Stimulated activated CD8-positive, alpha-beta memory T cell treated with anti-CD3 and anti-CD28 coated beads, Interleukin-4, amount 100 ng/mL, for 1 hour (primary cell): ENCODE results near the gene POU1F1.
"Not testable (repeated sequence)": the region's sequence is repeated elsewhere in the genome, so short reads cannot be mapped to it uniquely, and the experiment has no call there.

ENCODE experiments used
- DNase-seq, 2 donors: peaks; one replicate each; pipeline ENCODE4 v3.0.0-alpha.2; 2020; ENCODE audit warnings: low read depth in 2 of 2, low spot score in 1 of 2

POU1F1 gene, protein sequence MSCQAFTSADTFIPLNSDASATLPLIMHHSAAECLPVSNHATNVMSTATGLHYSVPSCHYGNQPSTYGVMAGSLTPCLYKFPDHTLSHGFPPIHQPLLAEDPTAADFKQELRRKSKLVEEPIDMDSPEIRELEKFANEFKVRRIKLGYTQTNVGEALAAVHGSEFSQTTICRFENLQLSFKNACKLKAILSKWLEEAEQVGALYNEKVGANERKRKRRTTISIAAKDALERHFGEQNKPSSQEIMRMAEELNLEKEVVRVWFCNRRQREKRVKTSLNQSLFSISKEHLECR

DNA sequence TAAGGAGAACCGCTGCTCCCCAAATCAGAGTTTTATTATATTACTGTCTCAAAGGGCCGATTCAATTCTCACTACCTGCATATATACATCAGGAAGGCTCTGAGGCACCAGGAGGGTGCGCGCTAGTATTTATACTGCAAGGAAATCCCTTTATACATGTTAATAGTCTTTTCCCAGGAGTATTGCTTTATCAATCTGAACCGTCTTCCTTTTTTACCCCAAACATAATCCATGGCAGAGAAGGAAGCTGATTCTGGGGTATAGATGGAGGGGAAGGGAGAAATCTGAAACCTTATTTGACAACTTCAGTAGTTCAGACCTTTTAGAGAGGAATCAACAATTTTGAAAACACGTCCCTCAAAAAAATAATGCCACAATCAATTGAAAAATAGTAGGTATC, at the start of gene POU1F1:
Gene POU1F1, minus strand, starts transcription at position 101 of the 400 bp plus-strand sequence. CDS start 122 bp downstream, outside the sequence.
- DNase-seq, result no peak

DNA sequence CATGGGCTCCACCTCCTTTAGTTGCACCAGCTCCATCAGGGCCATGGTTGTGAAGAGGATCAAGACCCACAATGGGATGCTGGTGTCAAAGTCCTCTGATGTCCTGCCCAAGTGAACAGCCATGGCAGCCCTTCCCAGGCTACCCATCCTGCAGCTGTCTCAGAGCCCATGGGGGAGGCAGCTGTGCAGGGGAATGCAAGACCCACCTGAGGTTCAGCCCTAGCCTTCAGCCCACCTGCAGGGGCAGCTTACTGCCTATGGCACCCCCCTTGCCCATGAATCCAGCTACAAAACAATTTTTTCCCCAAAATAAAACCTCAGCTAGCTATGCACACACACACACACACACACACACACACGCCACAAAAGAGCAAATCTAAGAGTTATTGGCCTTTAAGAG, 48.2 kb upstream of the POU1F1 start:
- DNase-seq, result no peak

DNA sequence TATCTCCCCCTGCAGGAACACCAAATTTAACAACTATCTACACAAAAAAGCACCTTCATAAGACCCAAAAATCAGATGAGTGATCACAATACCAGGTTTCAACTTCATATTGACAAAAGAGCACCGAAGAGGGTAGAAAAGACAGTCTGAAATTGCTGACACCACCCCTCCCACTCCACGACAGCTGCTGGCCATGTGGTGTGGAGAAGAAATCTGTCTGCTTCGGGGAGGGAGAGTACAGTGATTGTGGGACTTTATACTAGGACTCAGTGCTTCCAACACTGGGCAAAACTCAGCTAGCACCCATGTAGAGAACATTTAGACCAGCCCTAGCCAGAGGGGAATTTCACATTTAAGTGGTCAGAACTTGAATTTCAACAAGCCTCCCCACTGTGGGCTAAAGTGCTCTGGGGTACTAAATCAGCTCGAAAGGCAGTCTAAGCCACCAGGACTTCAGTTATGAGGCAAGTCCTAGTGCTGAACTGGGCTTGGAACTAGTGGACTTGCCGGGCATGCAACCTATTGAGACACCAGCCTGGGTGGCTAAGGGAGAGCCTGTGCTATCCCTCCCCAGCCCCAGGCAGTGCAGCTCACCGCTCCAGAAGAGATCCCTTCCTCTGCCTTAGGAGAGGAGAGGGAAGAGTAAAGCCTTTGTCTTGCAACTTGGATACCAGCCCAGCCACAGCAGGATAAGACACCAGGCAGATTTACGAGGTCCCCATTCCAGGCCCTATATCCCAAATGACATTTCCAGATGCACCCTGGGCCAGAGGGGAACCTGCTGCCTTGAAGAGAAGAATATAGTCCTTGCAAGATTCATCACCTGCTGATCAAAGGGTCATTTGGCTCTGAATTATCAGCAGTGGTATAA, 44.6 kb upstream of the POU1F1 start:
- DNase-seq, result no peak

DNA sequence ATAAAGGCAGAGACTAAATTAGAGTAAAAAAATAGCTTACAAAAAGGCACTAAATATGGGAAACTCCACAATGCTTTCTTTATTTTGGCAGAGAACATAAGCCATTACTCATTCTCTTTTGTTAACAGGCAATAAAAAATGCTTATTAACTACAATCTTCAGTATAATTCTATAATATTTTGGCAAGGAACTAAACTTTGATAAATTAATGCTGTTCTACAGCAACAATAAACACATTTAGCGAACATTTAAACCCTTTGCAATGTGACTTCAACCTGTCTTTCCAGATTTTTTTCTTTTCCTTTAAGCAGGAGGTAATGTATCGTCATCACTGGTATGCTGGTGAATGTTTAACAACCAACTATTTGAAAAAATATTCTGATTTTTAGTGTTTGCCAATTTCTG, 42.2 kb upstream of the POU1F1 start:
- DNase-seq, result no peak

DNA sequence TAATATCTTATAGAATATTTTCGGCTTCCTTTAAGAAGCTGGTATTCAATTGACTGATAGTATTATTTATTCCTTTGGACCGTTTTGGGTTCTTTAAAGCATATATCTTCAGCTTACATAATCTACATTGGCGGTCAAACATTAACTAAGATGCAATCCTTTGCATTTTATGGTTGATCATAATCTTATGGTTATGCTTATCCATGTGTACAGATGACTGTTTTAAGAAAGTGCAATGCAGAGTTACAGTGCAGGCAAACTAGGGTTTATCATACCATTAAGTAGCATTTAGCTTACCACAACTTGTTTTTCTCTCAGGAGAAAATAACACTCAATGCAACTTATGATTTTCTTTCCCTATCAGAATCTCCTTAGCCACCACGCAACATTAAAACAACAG, 41.4 kb upstream of the POU1F1 start:
- DNase-seq, result no peak

DNA sequence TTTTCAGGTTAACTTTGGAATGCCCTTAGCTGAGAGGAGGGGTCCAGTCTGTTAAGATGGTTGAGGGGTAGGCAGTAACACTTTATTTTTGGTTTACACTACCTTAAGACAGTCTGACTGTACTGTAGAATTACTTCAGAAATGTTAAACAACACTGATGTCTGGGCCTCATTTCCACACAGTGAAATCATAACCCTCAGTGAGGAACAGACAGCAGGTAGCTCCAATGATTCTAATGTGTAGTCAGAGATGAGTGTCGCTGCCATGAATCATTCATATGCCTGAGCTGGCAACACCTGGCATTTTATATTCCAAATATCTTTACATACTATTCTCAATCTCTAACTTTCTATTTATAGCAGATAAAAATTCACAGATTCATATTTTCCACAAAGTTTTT, 37.3 kb upstream of the POU1F1 start:
- no peak for DNase-seq

DNA sequence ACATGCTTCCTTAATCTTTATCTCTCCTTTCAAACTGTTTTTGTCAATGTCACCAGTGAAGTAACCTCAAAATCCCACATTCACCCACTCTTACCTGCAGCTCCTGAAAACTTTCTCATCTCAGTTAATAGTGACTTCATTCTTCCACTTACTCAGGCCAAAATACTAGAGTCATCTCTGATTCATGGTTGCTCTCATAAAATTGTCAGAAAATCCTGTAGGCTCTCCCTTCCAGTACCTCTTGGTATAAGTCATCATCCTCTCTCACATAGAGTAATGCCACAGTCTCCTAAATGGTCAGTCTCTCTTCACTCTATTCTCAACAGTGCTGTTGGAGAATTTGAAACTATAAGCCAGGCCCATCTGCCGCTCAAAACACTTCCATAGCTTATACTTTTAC, 34.9 kb upstream of the POU1F1 start:
- DNase-seq, result no peak

DNA sequence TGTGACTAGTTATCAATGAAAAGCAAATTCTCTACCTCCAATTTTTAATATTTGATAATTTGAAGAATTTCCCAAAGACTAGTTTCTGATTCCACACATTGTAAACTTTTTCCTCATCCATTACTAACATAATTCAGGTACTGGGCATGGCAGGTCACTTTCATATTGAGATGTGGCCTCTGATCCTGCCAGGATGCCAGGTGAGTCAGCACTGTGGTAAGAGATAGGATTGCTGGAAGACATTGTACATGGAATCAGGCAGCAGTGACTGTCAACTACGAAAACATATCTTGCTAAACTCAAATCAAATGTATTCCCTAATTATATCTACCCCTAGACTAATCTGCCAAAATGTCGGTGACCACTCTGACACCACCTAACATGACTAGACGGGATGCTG, 33.2 kb upstream of the POU1F1 start:
- no peak for DNase-seq

DNA sequence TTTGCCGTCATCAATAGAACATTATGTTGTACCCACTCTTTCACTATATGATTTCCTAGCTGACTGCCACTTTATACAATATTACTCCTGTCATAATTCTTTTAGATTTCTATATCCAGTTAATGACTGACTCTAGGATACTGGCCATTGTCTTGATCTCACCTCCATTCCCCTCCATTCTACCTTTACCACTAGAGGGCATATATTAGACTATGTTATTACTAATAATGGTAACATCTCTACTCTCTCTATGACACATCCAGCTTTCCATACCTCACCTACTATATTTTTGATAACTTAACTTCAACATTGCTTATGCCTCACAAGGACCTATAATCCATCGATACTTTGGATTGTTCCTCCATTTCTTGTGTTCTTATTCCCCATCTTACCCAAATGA, 31.4 kb upstream of the POU1F1 start:
- no peak for DNase-seq

DNA sequence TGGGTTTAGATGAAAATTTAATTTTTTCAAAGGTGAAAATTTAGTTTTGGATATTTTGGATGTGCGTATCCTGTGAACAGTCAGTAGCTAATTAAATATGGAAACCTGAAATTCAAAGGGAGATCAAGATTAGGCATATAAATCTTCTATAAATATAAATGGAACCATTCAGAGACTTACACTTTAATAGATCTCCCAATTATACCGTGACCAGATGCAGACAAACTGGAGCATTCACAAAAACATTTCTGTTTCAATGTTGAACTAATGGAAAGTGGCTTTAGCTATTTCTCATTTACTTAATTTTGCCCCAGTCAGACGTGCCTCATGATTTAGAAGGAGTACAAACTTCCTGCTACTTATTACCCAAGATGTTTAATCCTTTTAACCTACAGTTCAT, 29.1 kb upstream of the POU1F1 start:
- DNase-seq, result no peak

DNA sequence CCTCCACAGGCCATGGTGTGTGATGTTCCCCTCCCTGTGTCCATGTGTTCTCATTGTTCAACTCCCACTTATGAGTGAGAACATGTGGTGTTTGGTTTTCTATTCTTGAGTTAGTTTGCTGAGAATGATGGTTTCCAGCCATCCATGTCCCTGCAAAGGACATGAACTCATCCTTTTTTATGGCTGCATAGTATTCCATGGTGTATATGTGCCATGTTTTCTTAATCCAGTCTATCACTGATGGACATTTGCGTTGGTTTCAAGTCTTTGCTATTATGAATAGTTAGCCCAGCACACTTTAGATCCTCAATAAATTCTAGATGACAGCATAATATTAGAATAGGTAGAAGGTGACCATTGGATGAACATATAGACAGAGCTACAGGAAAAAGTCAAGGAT, 28.6 kb upstream of the POU1F1 start:
- DNase-seq, result not testable (repeated sequence)

DNA sequence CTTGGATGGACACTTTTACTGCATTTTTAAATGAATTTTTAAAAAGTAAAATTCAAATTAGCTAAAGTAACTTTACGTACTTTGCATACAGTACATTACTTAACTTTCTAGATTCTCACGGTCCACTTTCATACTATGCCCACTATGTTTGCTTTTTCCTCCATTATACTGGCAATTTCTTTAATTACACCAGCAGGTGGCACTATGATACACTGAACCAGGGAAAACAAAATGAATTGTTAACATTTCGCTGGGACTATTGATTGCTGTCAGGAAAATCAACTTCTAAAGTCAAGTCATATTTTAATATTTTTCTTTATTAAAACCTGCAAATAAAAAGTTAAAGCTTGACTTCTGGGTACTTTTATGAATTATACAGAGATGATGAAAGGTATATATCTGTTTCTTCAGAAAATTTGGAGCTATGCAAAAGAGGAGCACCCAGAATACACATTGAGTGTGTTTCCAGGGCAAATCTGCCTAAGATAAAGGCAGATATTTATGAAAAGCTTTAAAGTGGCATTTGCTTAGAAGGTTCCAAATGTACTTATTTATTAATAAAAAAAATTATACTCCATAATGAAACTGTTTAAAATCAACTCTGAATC, 21.8 kb upstream of the POU1F1 start:
- no peak for DNase-seq

DNA sequence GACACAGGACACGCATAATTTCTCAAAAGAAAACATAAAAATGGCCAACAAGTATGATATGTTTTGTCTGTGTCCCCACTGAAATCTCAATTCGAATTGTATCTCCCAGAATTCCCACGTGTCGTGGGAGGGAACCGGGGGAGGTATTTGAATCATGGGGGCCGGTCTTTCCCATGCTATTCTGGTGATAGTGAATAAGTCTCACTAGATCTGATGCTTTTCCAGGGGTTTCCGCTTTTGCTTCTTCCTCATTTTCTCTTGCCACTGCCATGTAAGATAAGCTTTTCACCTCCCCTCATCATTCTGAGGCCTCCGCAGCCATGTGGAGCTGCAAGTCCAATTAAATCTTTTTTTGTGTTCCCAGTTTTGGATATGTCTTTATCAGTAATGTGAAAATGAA, 12.1 kb upstream of the POU1F1 start:
- no peak for DNase-seq

DNA sequence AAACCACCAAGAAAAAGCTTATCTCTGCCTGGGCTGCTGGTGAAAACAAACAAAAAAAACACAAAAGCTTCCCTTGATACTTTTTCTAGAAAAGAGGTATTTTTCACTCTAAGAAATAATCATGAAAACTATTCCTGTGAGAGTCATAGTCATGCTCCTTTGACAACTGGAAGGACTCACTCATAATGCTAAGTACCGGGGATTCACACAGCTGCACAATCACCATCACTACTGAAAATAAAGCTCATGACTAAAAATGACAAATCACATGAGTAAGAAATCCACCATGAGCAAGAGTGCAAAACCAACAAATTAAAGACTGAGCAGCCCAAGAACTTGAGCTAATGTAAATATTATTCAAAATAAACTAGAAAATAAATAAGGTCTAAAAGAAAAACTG, 10.6 kb upstream of the POU1F1 start:
- no peak for DNase-seq

DNA sequence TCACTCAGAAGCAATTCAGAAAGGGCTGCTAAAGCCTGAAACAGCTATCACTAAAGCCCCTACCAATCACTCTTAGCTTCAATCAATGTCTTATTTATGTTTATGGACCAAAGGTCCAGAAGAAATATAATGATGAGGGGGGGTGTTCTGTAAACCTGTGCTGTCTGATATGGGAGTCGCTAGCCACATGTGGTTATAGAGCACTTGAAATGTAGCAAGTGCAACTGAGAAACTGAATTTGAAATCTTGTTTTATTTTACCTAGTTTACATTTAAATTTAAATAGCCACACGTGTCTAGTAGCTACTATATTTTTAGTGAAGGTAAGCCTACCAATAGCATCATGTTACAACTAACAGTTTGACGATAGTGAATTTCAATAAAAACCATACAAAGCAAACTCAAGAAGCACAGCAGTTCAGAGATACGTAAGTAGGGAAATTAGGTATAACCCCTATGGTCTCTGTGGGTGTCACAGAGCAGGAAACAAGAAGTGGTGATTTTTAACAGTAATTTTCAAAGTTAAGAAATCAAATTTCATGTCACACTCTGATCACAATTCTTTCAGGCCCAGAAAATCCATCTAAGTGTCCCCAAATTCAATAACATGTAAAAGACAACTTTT, 3.6 kb downstream of the POU1F1 start:
- no peak for DNase-seq

DNA sequence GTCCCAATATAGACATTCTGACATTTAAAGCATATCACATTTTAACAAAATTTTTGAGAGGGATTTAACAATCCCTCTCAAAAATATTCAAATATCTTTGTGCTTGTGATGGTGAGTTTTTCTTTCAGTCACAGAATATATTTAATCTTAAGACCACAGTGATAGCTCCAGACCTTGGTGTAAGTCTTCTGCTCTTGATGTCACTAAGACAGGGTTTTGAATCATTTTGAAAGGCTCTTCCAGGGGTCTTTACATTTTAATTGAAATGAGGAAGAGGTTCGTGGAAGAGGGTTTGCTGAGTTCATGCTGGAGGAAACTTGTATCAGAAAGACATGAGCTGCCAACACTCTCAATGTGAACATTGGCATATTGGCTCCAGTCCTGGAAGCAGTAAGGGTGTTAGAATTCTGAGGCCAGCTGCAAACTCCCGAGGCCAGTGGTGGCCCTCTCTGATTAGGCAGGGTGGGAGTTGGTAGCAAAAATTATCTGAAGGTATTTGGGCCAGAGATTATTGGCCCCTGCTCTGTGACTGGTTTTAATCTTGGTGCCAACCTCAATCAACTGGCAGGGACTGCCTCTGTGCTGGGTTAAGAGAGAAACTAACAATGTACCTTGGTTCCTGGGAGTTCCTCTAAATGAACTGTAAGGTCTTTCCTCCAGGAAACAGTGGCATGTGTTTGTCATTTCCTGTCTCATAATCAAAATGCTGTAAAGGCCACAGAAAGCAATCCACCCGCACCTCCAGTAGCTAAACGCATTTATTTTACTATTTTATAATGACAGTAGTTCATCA, 5.3 kb downstream of the POU1F1 start:
- DNase-seq, result no peak

DNA sequence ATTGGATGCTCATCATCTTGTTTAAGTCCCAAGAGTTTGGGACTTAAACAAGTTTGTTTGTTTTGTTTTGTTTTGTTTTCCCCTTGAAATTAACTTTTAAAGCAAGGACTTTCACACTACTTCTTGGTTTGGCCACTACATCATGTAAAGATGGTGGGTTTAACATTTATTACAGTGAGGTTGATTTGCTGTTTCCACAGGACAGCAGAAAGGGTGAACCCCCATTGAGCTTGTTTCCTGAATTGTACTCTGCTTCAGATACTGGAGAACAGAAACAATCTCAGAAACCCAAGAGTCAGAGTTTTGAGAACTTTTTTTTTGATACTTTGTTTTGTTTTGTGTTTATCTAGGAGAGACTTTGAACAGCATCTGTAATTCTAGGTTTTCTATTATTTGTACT, 6.7 kb downstream of the POU1F1 start:
- no peak for DNase-seq

DNA sequence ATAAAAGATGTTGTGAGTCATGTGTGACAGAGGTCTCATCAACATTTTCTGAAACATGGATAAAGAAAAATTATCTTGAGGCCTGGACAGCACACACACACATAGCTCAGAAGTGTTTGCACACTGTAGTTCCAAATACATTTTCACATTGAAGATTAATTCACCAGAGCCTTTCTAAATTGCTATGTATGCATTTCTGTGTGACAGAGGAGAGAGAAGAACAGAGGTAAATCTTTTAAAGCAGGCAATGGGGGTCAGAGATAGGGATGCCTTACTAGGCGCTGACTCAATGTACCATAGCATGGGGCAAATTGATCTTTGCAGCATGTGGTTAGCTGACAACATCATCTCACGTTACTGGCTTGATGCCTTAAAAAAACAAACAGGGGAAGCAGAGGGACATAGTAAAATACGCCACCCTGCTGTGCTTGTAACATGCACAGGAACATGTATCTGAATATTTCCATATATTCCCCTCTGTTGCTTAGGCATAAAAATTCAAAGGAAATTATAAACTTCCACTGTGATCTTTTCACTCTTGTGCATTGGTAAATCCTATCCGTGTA, 7.7 kb downstream of the POU1F1 start:
- no peak for DNase-seq

DNA sequence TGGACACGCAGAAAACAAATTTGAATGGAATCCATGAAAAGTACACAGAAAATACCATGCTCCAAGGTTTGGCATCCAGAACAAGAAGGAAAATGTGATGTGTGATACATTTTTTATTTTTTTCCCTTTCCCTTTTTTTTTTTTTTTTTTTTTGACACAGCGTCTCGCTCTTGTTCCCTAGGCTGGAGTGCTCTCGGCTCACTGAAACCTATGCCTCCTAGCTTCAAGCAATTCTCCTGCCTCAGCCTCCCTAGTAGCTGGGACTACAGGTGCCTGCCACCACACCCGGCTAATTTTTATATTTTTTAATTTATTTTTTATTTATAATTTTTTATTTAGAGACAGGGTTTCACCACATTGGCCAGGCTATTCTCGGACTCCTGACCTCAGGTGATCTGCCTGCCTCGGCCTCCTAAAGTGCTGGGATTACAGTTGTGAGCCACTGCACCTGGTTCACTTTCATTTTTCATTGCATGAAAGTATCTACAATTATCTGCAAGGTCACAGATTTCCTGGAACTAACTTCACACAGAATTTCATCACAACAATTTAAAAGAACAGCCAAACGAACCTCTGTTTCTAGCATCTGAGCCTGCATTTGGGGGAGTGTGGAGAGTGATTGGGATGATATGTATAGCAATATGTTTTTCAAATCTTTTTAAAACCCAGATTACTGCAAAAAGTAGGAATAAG, 8.3 kb downstream of the POU1F1 start:
- no peak for DNase-seq

DNA sequence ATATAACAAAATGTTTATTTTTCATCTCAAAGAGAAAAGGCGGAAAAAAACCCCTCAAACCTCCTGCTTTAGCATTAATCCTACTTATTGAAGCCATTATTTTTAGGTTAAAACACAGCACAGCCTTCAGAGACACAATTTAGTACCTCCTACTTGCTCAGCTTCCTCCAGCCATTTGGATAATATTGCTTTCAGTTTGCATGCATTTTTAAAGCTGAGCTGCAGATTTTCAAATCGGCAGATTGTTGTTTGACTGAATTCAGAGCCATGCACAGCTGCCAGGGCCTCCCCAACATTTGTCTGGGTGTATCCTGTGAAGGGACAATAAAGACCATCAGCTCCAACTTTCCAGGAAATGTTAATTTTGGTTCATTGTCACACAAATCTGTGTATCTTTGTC, 14.5 kb downstream of the POU1F1 start:
- DNase-seq, result no peak
